Measurements from ENCODE around the gene TEDC1.

Gene TEDC1

GRCh38 chr14:105528586-105529318 is 37.7 kb downstream of the TEDC1 start:
- no peak for TF ChIP-seq CTCF (IDR thresholded peaks at IDR 0.05; ENCODE audit: low read length, missing control alignments)
- no peak for DNase-seq (ENCODE audit: low read depth)
- H3K4me3 ChIP-seq (replicated peaks; ENCODE audit: low read depth, low read length): no peak overlapping the region

GRCh38 chr14:105529319-105529568 is 38.2 kb downstream of the TEDC1 start:
- no peak for TF ChIP-seq CTCF (IDR thresholded peaks at IDR 0.05; ENCODE audit: low read length, missing control alignments)
- no peak for DNase-seq (ENCODE audit: low read depth)
- no peak overlapping the region for H3K4me3 ChIP-seq (replicated peaks; ENCODE audit: low read depth, low read length)

- no peak overlapping the region for H3K4me3 ChIP-seq (replicated peaks; ENCODE audit: low read depth, low read length)
- DNase-seq (ENCODE audit: low read depth): no peak
- no peak for TF ChIP-seq CTCF (IDR thresholded peaks at IDR 0.05; ENCODE audit: low read length, missing control alignments)
These were observed 38.7 kb downstream of the TEDC1 start for GRCh38 chr14:105529569-105530284.

- no peak overlapping the region for H3K4me3 ChIP-seq (replicated peaks; ENCODE audit: low read depth, low read length)
- no peak for DNase-seq (ENCODE audit: low read depth)
- no peak for TF ChIP-seq CTCF (IDR thresholded peaks at IDR 0.05; ENCODE audit: low read length, missing control alignments)
These were observed 39.4 kb downstream of the TEDC1 start for GRCh38 chr14:105530285-105531087.

GRCh38 chr14:105531088-105531893 is 40.2 kb downstream of the TEDC1 start:
- no peak for DNase-seq (ENCODE audit: low read depth)
- no peak for TF ChIP-seq CTCF (IDR thresholded peaks at IDR 0.05; ENCODE audit: low read length, missing control alignments)
- H3K4me3 ChIP-seq (replicated peaks; ENCODE audit: low read depth, low read length): no peak overlapping the region

GRCh38 chr14:105531894-105532623 is 41.0 kb downstream of the TEDC1 start:
- no peak overlapping the region for H3K4me3 ChIP-seq (replicated peaks; ENCODE audit: low read depth, low read length)
- DNase-seq (ENCODE audit: low read depth): no peak
- no peak for TF ChIP-seq CTCF (IDR thresholded peaks at IDR 0.05; ENCODE audit: low read length, missing control alignments)
